CD14-positive monocyte (primary cell): ENCODE data around the gene ADM2. TPM values are rescaled to one million over a fixed set of nuclear protein-coding genes. Genes with fewer than 3 reads are reported as not detected.
A peak's percentile ranks its signal among the peaks of the same experiment; 100 is the strongest.

Experiments
- DNase-seq, 3 donors: peaks; one replicate each; pipeline ENCODE4 v3.0.0-alpha.2; 2011 to 2022
- H2AFZ ChIP-seq: 2 replicates; pipeline ENCODE4 v1.6.0; 2012; ENCODE audit warnings: mild to moderate bottlenecking, low read depth, low read length, inconsistent platforms; ENCODE audit not compliant: insufficient read depth, poor library complexity, severe bottlenecking
- H3K27ac ChIP-seq, 2 donors: 1 replicate in 1 of 2; 2 replicates in 1 of 2; pipeline ENCODE4 v1.5.1; 2012 to 2013; ENCODE audit warnings: low read length in 2 of 2, control low read depth in 1 of 2, inconsistent platforms in 1 of 2, low read depth in 1 of 2, mild to moderate bottlenecking in 1 of 2
- H3K27me3 ChIP-seq, 2 donors: one replicate each; pipeline versions ENCODE4 v1.6.0 to v1.6.1; 2011 to 2013; ENCODE audit warnings: low read length in 2 of 2; ENCODE audit not compliant: control insufficient read depth in 2 of 2, insufficient read depth in 2 of 2
- H3K36me3 ChIP-seq, 2 donors: replicated peaks in 1 of 2; 1 replicate in 1 of 2; 2 replicates in 1 of 2; pipeline versions ENCODE4 v1.5.1 to v1.6.1; 2012 to 2013; ENCODE audit warnings: low read length in 2 of 2, control low read depth in 1 of 2, inconsistent platforms in 1 of 2, mild to moderate bottlenecking in 1 of 2; ENCODE audit not compliant: insufficient read depth in 2 of 2, control insufficient read depth in 1 of 2
- H3K4me1 ChIP-seq, 2 donors: 1 replicate in 1 of 2; 2 replicates in 1 of 2; pipeline versions ENCODE4 v1.5.1 to v1.6.1; 2012 to 2013; ENCODE audit warnings: low read length in 2 of 2, control low read depth in 1 of 2, inconsistent platforms in 1 of 2, mild to moderate bottlenecking in 1 of 2, moderate library complexity in 1 of 2; ENCODE audit not compliant: insufficient read depth in 2 of 2, control insufficient read depth in 1 of 2
- H3K4me2 ChIP-seq: replicated peaks from 2 replicates; pipeline ENCODE3; 2012; ENCODE audit warnings: low read length, moderate library complexity, mild to moderate bottlenecking; ENCODE audit not compliant: poor library complexity, severe bottlenecking; ENCODE audit errors: extremely low read depth
- H3K4me3 ChIP-seq, 3 experiments: fragments of 200-600 bp in 1 of 3; sonication (generic) in 1 of 3; replicated peaks in 1 of 3; 1 replicate in 2 of 3; 2 replicates in 1 of 3; pipeline ENCODE4 v1.5.1; 2011 to 2013; ENCODE audit warnings: low read length in 3 of 3, mild to moderate bottlenecking in 3 of 3, control low read depth in 2 of 3, low read depth in 2 of 3, inconsistent platforms in 1 of 3, moderate library complexity in 1 of 3
- H3K79me2 ChIP-seq: 2 replicates; pipeline ENCODE4 v1.6.0; 2012; ENCODE audit warnings: mild to moderate bottlenecking, control low read depth, inconsistent platforms, low read length, moderate library complexity; ENCODE audit not compliant: insufficient read depth
- H3K9ac ChIP-seq: 2 replicates; pipeline ENCODE4 v1.6.0; 2017; ENCODE audit warnings: low read length, mild to moderate bottlenecking; ENCODE audit not compliant: insufficient read depth, poor library complexity, severe bottlenecking
- H3K9me3 ChIP-seq, 2 donors: replicated peaks in 1 of 2; 1 replicate in 1 of 2; 2 replicates in 1 of 2; pipeline versions ENCODE4 v1.5.1 to v1.6.1; 2012 to 2013; ENCODE audit warnings: low read length in 2 of 2, control low read depth in 1 of 2; ENCODE audit not compliant: control insufficient read depth in 1 of 2, insufficient read depth in 1 of 2
- H4K20me1 ChIP-seq: 2 replicates; pipeline ENCODE4 v1.6.0; 2012; ENCODE audit warnings: mild to moderate bottlenecking, low read length, control low read depth, moderate library complexity; ENCODE audit not compliant: insufficient read depth
- H3K27ac Mint-ChIP-seq, 7 donors: one replicate each; pipeline ENCODE4 v1.8.0; 2020; ENCODE audit warnings: mild to moderate bottlenecking in 7 of 7, mixed read lengths in 7 of 7, moderate library complexity in 6 of 7, inconsistent platforms in 2 of 7
- H3K27me3 Mint-ChIP-seq, 3 donors: one replicate each; pipeline ENCODE4 v1.8.0; 2021 to 2022; ENCODE audit warnings: low read depth in 3 of 3, mild to moderate bottlenecking in 3 of 3, mixed read lengths in 3 of 3, moderate library complexity in 3 of 3, inconsistent platforms in 1 of 3
- H3K36me3 Mint-ChIP-seq, 2 donors: one replicate each; pipeline ENCODE4 v1.8.0; 2020; ENCODE audit warnings: mixed read lengths in 2 of 2, inconsistent platforms in 1 of 2, mild to moderate bottlenecking in 1 of 2
- H3K4me1 Mint-ChIP-seq: one replicate; pipeline ENCODE4 v1.8.0; 2020; ENCODE audit warnings: mild to moderate bottlenecking, mixed read lengths
- H3K4me3 Mint-ChIP-seq, 2 donors: one replicate each; pipeline ENCODE4 v1.8.0; 2020; ENCODE audit warnings: mild to moderate bottlenecking in 2 of 2, mixed read lengths in 2 of 2, moderate library complexity in 1 of 2
- H3K9me3 Mint-ChIP-seq, 7 donors: one replicate each; pipeline ENCODE4 v1.8.0; 2020 to 2022; ENCODE audit warnings: mixed read lengths in 7 of 7, mild to moderate bottlenecking in 6 of 7, moderate library complexity in 6 of 7, inconsistent platforms in 2 of 7
- WGBS: methylation state at CpG from one replicate; pipeline ENCODE4 v1.1.5; 2013; ENCODE audit warnings: missing lambda C conversion rate; ENCODE audit not compliant: insufficient coverage; 5-methylcytosine and 5-hydroxymethylcytosine counted together
- intact Hi-C, 2 donors: fragments of 100-400 bp; cut with micrococcal nuclease; formaldehyde crosslinking; loops; one replicate each; pipeline versions ENCODE4 v1.15.0 to v1.15.1; 2023
- polyA plus RNA-seq, 3 donors: library from polyadenylated mRNA; depleted of rRNA in 1 of 3; unstranded in 2 of 3; stranded (reverse) in 1 of 3; fragments of 300-500 nt in 2 of 3; fragments of >200 nt in 1 of 3; fragmentation: Illumina TruSeq in 2 of 3; gene quantifications; 1 replicate in 2 of 3; 2 replicates in 1 of 3; pipeline ENCODE4 v1.2.3, GENCODE V29; 2012 to 2021
- TF ChIP-seq, protein P1 (sequence below): fragments of 200-600 bp; IDR thresholded peaks from one replicate; pipeline ENCODE4 v1.8.0; 2022; ENCODE audit warnings: antibody characterized with exemption, mild to moderate bottlenecking

The ADM2 gene
- polyA plus RNA-seq, 3 donors = 0.05 TPM; not detected in 2

DNA sequence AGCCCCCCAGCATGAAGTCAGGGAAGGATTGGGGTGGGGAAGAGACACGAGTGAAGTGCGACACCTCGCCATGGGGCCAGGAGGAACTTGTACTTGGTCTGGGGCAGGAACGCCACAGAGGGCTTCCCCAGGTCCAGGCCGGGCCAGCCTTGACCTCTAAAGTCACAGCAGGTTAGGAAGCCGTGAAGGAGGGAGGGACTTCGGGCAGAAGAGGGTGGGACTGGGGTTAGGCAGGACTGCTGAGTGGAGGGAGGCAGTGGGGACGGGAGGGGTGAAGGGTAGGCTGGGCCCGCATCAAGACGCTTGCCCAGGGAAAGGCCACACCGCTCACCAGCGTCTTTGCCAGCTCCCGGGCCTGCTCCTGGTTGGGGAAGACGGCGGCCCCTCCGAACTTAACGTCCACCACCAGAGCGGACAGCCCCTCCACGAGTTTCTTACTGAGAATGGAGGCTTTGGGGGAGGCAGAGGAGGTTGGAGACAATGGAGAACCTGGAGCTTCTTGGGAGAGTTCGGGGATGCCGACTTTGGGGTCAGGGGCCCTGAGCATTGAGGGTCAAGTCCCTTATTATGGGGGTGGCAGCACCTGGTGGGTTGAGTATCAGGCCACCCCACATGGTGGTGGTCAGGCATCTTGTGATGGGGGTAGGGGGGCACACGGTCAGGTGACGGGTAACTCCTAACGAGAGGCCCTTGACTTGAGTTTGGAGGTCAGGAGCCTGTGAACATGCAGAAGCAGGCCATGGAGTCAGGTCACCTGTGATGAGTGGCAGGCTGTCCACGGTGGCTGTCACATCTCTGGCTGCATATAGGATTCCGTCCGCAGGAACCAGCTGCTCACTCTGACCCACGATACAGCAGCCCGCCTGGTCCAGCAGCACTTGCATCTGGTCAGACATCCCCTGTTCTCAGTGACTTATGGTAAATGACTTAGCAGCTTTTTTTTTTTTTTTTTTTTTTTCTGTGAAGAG is 45.8 kb downstream of the ADM2 start:
- Histone ChIP-seq H3K9ac (peak overlapping the region; percentile 100), H3K4me3 (peak overlapping the region; percentile 72 to 99 (median 73)), H3K4me2 (peak overlapping the region; percentile 95), H3K79me2 (peaks cover 76% of the 10 kb centered on the region), H3K9me3 (no peaks in the 10 kb centered on the region), H4K20me1 (peaks cover 76% of the 10 kb centered on the region), H2AFZ (no peak overlapping the region), H3K36me3 (peaks cover 36 to 44% of the 10 kb centered on the region in 2 donors), H3K4me1 (peaks cover 44 to 71% of the 10 kb centered on the region in 2 donors), H3K27ac (peak overlapping the region; percentile 100), H3K27me3 (no peaks in the 10 kb centered on the region)
- WGBS = 15% methylated on average over 27 of the region's 29 CpGs
- peaks cover 36 to 50% of the 10 kb centered on the region in 2 donors for H3K36me3 Mint-ChIP-seq
- H3K4me3 Mint-ChIP-seq = peak overlapping the region; percentile 91 to 95
- peak overlapping the region; percentile 94 to 100 (median 97) for H3K27ac Mint-ChIP-seq
- no peaks in the 10 kb centered on the region for H3K9me3 Mint-ChIP-seq
- no peaks in the 10 kb centered on the region for H3K27me3 Mint-ChIP-seq
- intact Hi-C loops = loop anchor here (2.0 to 5.0 kb wide), 5 partner anchors 18 to 95 kb away; partner anchors contain the start of genes CHKB (in 2 of the 2), NCAPH2 (in 2 of the 2) and SYCE3 (in 2 of the 2)
- peaks cover 30% of the 10 kb centered on the region for H3K4me1 Mint-ChIP-seq
- peak; percentile 60 to 81 (median 80) for DNase-seq
- TF ChIP-seq, protein P1, sequence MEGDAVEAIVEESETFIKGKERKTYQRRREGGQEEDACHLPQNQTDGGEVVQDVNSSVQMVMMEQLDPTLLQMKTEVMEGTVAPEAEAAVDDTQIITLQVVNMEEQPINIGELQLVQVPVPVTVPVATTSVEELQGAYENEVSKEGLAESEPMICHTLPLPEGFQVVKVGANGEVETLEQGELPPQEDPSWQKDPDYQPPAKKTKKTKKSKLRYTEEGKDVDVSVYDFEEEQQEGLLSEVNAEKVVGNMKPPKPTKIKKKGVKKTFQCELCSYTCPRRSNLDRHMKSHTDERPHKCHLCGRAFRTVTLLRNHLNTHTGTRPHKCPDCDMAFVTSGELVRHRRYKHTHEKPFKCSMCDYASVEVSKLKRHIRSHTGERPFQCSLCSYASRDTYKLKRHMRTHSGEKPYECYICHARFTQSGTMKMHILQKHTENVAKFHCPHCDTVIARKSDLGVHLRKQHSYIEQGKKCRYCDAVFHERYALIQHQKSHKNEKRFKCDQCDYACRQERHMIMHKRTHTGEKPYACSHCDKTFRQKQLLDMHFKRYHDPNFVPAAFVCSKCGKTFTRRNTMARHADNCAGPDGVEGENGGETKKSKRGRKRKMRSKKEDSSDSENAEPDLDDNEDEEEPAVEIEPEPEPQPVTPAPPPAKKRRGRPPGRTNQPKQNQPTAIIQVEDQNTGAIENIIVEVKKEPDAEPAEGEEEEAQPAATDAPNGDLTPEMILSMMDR = no peak

DNA sequence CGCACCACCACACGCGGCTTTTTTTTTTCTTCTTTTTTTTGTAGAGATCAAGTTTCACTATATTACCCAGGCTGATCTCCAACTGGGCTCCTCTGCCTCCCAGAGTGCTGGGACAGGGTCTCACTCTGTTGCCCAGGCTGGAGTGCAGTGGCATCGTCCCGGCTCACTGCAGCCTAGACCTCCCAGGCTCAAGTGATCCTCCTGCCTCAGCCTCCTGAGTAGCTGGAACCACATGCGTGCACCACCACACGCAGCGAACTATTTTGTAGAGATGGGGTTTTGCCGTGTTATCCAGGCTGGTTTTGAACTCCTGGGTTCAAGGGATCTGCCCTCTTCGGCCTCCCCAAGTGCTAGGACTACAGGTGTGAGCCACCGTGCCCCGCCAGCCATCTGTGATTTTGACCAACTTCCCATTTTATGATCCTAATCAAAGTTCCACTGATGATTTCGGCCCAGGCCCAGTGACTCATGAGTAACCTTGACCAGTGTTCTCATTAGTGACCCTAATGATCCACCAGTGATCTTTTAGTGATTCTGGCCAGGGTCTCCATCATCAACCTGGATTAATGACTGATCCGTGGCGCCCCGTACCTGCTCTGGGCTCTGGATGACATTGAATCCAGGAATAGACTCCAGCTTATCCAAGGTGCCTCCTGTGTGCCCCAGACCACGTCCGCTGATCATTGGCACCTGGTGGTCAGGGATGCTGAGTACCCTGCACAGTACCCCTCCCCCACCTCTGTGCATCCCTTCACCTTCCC is 46.8 kb downstream of the ADM2 start:
- peak overlapping the region; percentile 72 to 99 (median 73) for H3K4me3 ChIP-seq
- H2AFZ ChIP-seq = no peak overlapping the region
- H4K20me1 ChIP-seq = peaks cover 66% of the 10 kb centered on the region
- H3K27me3 ChIP-seq = no peaks in the 10 kb centered on the region
- TF ChIP-seq, protein P1 = no peak
- Mint-ChIP-seq H3K4me1 (peaks cover 36% of the 10 kb centered on the region), H3K27me3 (no peaks in the 10 kb centered on the region), H3K4me3 (peak overlapping the region; percentile 91 to 95), H3K36me3 (peaks cover 36 to 42% of the 10 kb centered on the region in 2 donors), H3K9me3 (no peaks in the 10 kb centered on the region), H3K27ac (peak overlapping the region; percentile 94 to 100 (median 97))
- H3K79me2 ChIP-seq = peaks cover 86% of the 10 kb centered on the region
- H3K4me1 ChIP-seq = peaks cover 53 to 81% of the 10 kb centered on the region in 2 donors
- intact Hi-C loops = loop anchor here (2.0 to 5.0 kb wide), 5 partner anchors 19 to 94 kb away; partner anchors contain the start of genes CHKB (in 2 of the 2), NCAPH2 (in 2 of the 2) and SYCE3 (in 2 of the 2)
- H3K4me2 ChIP-seq = peak overlapping the region; percentile 95
- H3K27ac ChIP-seq = peak overlapping the region; percentile 100
- peak in 2 of 3 donors; percentile 48 to 57 for DNase-seq
- WGBS = 84% methylated on average over 13 of the region's 18 CpGs
- peak overlapping the region; percentile 100 for H3K9ac ChIP-seq
- H3K9me3 ChIP-seq = no peaks in the 10 kb centered on the region
- peaks cover 27 to 34% of the 10 kb centered on the region in 2 donors for H3K36me3 ChIP-seq
